HCT116 (cell line): Measurements from ENCODE around the gene C1S.
A peak's percentile ranks its signal among the peaks of the same experiment; 100 is the strongest.

Source experiments
- EZH2 ChIP-seq: fragments of 200-600 bp; sonication (generic); IDR thresholded peaks from 2 replicates; pipeline ENCODE4 v1.6.1; 2017; ENCODE audit warnings: antibody characterized with exemption, mixed run types
- JUND ChIP-seq: IDR thresholded peaks from 2 replicates; pipeline ENCODE4 v1.6.1; 2012
- POLR2A ChIP-seq: IDR thresholded peaks from 2 replicates; pipeline ENCODE4 v1.7.0; 2011; ENCODE audit warnings: borderline replicate concordance; ENCODE audit not compliant: insufficient read depth, insufficient read length; ENCODE audit errors: extremely low read depth
- RAD21 ChIP-seq: IDR thresholded peaks from 2 replicates; pipeline ENCODE4 v1.6.1; 2012; ENCODE audit warnings: low read depth, mild to moderate bottlenecking
- TF ChIP-seq, protein P1 (sequence below), 3 experiments: fragments of 200-600 bp in 1 of 3; sonication (generic) in 1 of 3; IDR thresholded peaks in 2 of 3; conservative IDR thresholded peaks in 1 of 3; 2 replicates each; pipeline ENCODE4 v1.5.1; 2012 to 2017; ENCODE audit warnings: low read depth in 2 of 3, low read length in 2 of 3, antibody characterized with exemption in 1 of 3, borderline replicate concordance in 1 of 3, control low read depth in 1 of 3, mild to moderate bottlenecking in 1 of 3, mixed read lengths in 1 of 3, mixed run types in 1 of 3, moderate library complexity in 1 of 3; ENCODE audit not compliant: insufficient read depth in 1 of 3
- TF ChIP-seq, protein P2 (sequence below): IDR thresholded peaks from 2 replicates; pipeline ENCODE4 v1.6.1; 2012

DNA sequence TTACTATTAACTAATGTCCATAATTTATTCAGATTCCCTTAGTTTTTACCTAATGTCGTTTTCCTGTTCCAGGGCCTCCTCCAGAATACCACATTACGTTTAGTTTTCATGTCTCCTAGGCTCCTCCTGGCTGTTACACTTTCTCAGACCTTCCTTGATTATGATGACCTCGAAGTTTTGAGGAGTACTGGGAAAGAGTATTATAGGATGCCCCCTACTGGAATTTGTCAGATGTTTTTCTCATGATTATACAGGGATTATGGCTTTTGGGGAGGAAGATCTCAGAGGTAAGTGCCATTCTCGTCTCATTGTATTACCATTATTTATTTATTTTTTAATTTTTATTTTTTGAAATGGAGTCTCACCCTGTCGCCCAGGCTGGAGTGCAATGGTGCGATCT, 17.7 kb upstream of the C1S start:
- no peak for TF ChIP-seq JUND
- TF ChIP-seq, protein P1, sequence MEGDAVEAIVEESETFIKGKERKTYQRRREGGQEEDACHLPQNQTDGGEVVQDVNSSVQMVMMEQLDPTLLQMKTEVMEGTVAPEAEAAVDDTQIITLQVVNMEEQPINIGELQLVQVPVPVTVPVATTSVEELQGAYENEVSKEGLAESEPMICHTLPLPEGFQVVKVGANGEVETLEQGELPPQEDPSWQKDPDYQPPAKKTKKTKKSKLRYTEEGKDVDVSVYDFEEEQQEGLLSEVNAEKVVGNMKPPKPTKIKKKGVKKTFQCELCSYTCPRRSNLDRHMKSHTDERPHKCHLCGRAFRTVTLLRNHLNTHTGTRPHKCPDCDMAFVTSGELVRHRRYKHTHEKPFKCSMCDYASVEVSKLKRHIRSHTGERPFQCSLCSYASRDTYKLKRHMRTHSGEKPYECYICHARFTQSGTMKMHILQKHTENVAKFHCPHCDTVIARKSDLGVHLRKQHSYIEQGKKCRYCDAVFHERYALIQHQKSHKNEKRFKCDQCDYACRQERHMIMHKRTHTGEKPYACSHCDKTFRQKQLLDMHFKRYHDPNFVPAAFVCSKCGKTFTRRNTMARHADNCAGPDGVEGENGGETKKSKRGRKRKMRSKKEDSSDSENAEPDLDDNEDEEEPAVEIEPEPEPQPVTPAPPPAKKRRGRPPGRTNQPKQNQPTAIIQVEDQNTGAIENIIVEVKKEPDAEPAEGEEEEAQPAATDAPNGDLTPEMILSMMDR (IDR thresholded peaks at IDR 0.05 in 2 of 3, conservative IDR thresholded peaks at IDR 0.05 in 1 of 3; ENCODE audit: borderline replicate concordance in 1 of 3, insufficient read depth in 1 of 3, low read depth in 2 of 3, low read length in 2 of 3) = peak; percentile 43 to 89 (median 63); a peak in 5 of 6 replicates
- TF ChIP-seq RAD21 = peak; percentile 83
- TF ChIP-seq, protein P2, sequence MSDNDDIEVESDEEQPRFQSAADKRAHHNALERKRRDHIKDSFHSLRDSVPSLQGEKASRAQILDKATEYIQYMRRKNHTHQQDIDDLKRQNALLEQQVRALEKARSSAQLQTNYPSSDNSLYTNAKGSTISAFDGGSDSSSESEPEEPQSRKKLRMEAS = no peak
- no peak for TF ChIP-seq POLR2A
- no peak for TF ChIP-seq EZH2
